Esophagus squamous epithelium (tissue), 4 donors: ENCODE data around the gene BLOC1S1.

Experiments used
- CTCF ChIP-seq, 6 experiments: fragments of 450-650 bp in 4 of 6; fragments of 200-600 bp in 2 of 6; sonication (generic) in 2 of 6; IDR thresholded peaks; one replicate each; pipeline ENCODE4 v1.5.1; 2016 to 2019; ENCODE audit warnings: antibody characterized with exemption in 6 of 6, mild to moderate bottlenecking in 4 of 6, moderate library complexity in 4 of 6
- POLR2A ChIP-seq, 4 donors: fragments of 450-650 bp; IDR thresholded peaks; one replicate each; pipeline ENCODE4 v1.6.1; 2017; ENCODE audit warnings: antibody characterized with exemption in 4 of 4, mild to moderate bottlenecking in 4 of 4, moderate library complexity in 3 of 4

GRCh38 chr12:55711786-55712553, 3.9 kb upstream of the BLOC1S1 start:
- TF ChIP-seq CTCF (IDR thresholded peaks at IDR 0.05) (no peak), POLR2A (IDR thresholded peaks at IDR 0.05) (no peak)
